SK-N-SH (cell line): ENCODE measurements around the gene LDB1. TPM values are rescaled to one million over a fixed set of nuclear protein-coding genes. Genes with fewer than 3 reads are reported as not detected.

ENCODE experiments used
- CTCF ChIA-PET: fragments of 300-600, 350-600 bp; formaldehyde crosslinking; extraction: SDS; loops from one replicate; lab custom pipeline; 2021; lab: Yijun Ruan, JAX
- POLR2A ChIA-PET: fragments of 350-600 bp; sonication (Branson Sonifier 250); formaldehyde crosslinking; extraction: SDS; loops from one replicate; lab custom pipeline; 2020; ENCODE audit warnings: antibody characterized with exemption, inconsistent platforms; lab: Yijun Ruan, JAX
- DNase-seq: peaks from one replicate; pipeline ENCODE4 v3.0.0; 2012
- H2AFZ ChIP-seq: fragments of 200-600 bp; sonication (generic); 2 replicates; pipeline ENCODE4 v1.8.1; 2016; ENCODE audit warnings: antibody characterized with exemption, mild to moderate bottlenecking, low read depth
- H3F3A ChIP-seq: fragments of 200-600 bp; sonication (generic); replicated peaks from 2 replicates; pipeline ENCODE3; 2016; ENCODE audit warnings: antibody characterized with exemption, mild to moderate bottlenecking; ENCODE audit not compliant: insufficient read depth
- H3K27ac ChIP-seq, 2 experiments: fragments of 200-500 bp in 1 of 2; fragments of 200-600 bp in 1 of 2; sonication (Bioruptor generic) in 1 of 2; sonication (generic), shearing (Covaris generic) in 1 of 2; 2 replicates each; pipeline versions ENCODE4 v1.5.1 to v1.6.1; 2014 to 2016; ENCODE audit warnings: low read depth in 2 of 2, inconsistent platforms in 1 of 2, low read length in 1 of 2, mild to moderate bottlenecking in 1 of 2, mixed read lengths in 1 of 2
- H3K27me3 ChIP-seq: fragments of 200-600 bp; sonication (generic), shearing (Covaris generic); 2 replicates; pipeline ENCODE4 v1.6.1; 2016; ENCODE audit warnings: mixed run types; ENCODE audit not compliant: insufficient read depth
- H3K36me3 ChIP-seq, 2 experiments: fragments of 200-500 bp in 1 of 2; fragments of 200-600 bp in 1 of 2; sonication (Bioruptor generic) in 1 of 2; sonication (generic) in 1 of 2; replicated peaks in 1 of 2; 2 replicates each; pipeline versions ENCODE3 to v1.5.1; 2014 to 2016; ENCODE audit warnings: low read length in 1 of 2, mild to moderate bottlenecking in 1 of 2; ENCODE audit not compliant: insufficient read depth in 2 of 2, control insufficient read depth in 1 of 2
- H3K4me1 ChIP-seq, 2 experiments: fragments of 200-500 bp in 1 of 2; fragments of 200-600 bp in 1 of 2; sonication (Bioruptor generic) in 1 of 2; sonication (generic), shearing (Covaris generic) in 1 of 2; 2 replicates each; pipeline versions ENCODE4 v1.5.1 to v1.6.1; 2014 to 2016; ENCODE audit warnings: low read depth in 1 of 2, low read length in 1 of 2, mixed run types in 1 of 2; ENCODE audit not compliant: insufficient read depth in 2 of 2, control insufficient read depth in 1 of 2
- H3K4me2 ChIP-seq: fragments of 200-600 bp; sonication (generic), shearing (Covaris generic); 2 replicates; pipeline ENCODE4 v1.6.1; 2017; ENCODE audit warnings: mixed run types
- H3K4me3 ChIP-seq, 2 experiments: fragments of 200-500 bp in 1 of 2; fragments of 200-600 bp in 1 of 2; sonication (Bioruptor generic) in 1 of 2; sonication (generic), shearing (Covaris generic) in 1 of 2; 2 replicates each; pipeline versions ENCODE4 v1.5.1 to v1.8.1; 2014 to 2016; ENCODE audit warnings: low read depth in 2 of 2, inconsistent platforms in 1 of 2, low read length in 1 of 2, mild to moderate bottlenecking in 1 of 2, mixed read lengths in 1 of 2, moderate library complexity in 1 of 2
- H3K79me2 ChIP-seq: fragments of 200-600 bp; sonication (generic); 2 replicates; pipeline ENCODE4 v1.8.1; 2017; ENCODE audit warnings: mild to moderate bottlenecking; ENCODE audit not compliant: insufficient read depth
- H3K9ac ChIP-seq: fragments of 200-600 bp; sonication (generic); 2 replicates; pipeline ENCODE4 v1.6.1; 2017; ENCODE audit warnings: mixed run types
- H3K9me2 ChIP-seq: fragments of 200-600 bp; sonication (generic); 2 replicates; pipeline ENCODE4 v1.6.1; 2017; ENCODE audit warnings: mixed run types
- H3K9me3 ChIP-seq: fragments of 200-600 bp; sonication (generic); 2 replicates; pipeline ENCODE4 v1.6.1; 2017; ENCODE audit warnings: mixed run types, mild to moderate bottlenecking, moderate library complexity
- H4K20me1 ChIP-seq: fragments of 200-600 bp; sonication (generic); 2 replicates; pipeline ENCODE4 v1.6.1; 2017; ENCODE audit warnings: mild to moderate bottlenecking, mixed run types; ENCODE audit not compliant: insufficient read depth
- FOSL2 ChIP-seq: IDR thresholded peaks from 2 replicates; pipeline ENCODE4 v1.4.0; 2012; ENCODE audit warnings: low read depth, mild to moderate bottlenecking, moderate library complexity, borderline replicate concordance
- JUND ChIP-seq: IDR thresholded peaks from 2 replicates; pipeline ENCODE4 v1.4.0; 2012
- MAX ChIP-seq: IDR thresholded peaks from 2 replicates; pipeline ENCODE4 v1.4.0; 2012; ENCODE audit warnings: low read depth
- REST ChIP-seq: IDR thresholded peaks from 2 replicates; pipeline ENCODE4 v1.6.1; 2012; ENCODE audit warnings: mild to moderate bottlenecking, low read depth, low read length, moderate library complexity
- RFX5 ChIP-seq: IDR thresholded peaks from 2 replicates; pipeline ENCODE4 v1.6.1; 2012; ENCODE audit warnings: mild to moderate bottlenecking, improper control_type of control experiment, low read length
- WGBS: methylation state at CpG from one replicate; pipeline ENCODE4 v1.1.6; 2017; ENCODE audit warnings: low lambda C conversion rate; 5-methylcytosine and 5-hydroxymethylcytosine counted together
- polyA plus RNA-seq, 3 experiments: library from polyadenylated mRNA; depleted of rRNA; stranded (reverse); fragments of >200 nt; gene quantifications; 2 replicates each; pipeline ENCODE4 v1.2.3, GENCODE V29; 2012

The LDB1 gene
- polyA plus RNA-seq, 1 of the 3 experiments (the other 2 are of a cell fraction): 85.9 TPM

GRCh38 chr10:102132193-102132562 is 12.0 kb upstream of the LDB1 start:
- Histone ChIP-seq H3K36me3 (peaks cover 4 to 5% of the 10 kb centered on the region in 2 experiments), H3K9ac (no peak overlapping the region), H3K4me1 (peaks cover 13 to 18% of the 10 kb centered on the region in 2 experiments; a peak in 2 of 4 replicates), H3K9me2 (no peaks in the 10 kb centered on the region), H3F3A (peaks cover 18% of the 10 kb centered on the region), H3K79me2 (peaks cover 44% of the 10 kb centered on the region), H3K9me3 (no peaks in the 10 kb centered on the region), H3K27ac (peak overlapping the region; percentile 7 to 46; a peak in 3 of 4 replicates), H3K4me2 (peak overlapping the region; percentile 69), H2AFZ (peak overlapping the region; percentile 83; the same call in 1 of the 2 replicates), H3K27me3 (no peaks in the 10 kb centered on the region), H3K4me3 (peak overlapping the region; percentile 90 to 99), H4K20me1 (peaks cover 33% of the 10 kb centered on the region)
- no peak for DNase-seq
- CTCF ChIA-PET: interaction anchor here (0.5 to 2.5 kb wide), 16 partner anchors 9 to 220 kb away, joined by 3 to 39 read pairs (median 3); partner anchors contain the start of gene GBF1
- TF ChIP-seq MAX (no peak), RFX5 (no peak)
- 40% methylated on average over 8 of the region's 8 CpGs for WGBS
- POLR2A ChIA-PET: interaction anchor here (0.6 to 1.0 kb wide), 2 partner anchors 76 to 219 kb away, joined by 3 to 4 read pairs; partner anchors contain the start of gene ARMH3

DNA sequence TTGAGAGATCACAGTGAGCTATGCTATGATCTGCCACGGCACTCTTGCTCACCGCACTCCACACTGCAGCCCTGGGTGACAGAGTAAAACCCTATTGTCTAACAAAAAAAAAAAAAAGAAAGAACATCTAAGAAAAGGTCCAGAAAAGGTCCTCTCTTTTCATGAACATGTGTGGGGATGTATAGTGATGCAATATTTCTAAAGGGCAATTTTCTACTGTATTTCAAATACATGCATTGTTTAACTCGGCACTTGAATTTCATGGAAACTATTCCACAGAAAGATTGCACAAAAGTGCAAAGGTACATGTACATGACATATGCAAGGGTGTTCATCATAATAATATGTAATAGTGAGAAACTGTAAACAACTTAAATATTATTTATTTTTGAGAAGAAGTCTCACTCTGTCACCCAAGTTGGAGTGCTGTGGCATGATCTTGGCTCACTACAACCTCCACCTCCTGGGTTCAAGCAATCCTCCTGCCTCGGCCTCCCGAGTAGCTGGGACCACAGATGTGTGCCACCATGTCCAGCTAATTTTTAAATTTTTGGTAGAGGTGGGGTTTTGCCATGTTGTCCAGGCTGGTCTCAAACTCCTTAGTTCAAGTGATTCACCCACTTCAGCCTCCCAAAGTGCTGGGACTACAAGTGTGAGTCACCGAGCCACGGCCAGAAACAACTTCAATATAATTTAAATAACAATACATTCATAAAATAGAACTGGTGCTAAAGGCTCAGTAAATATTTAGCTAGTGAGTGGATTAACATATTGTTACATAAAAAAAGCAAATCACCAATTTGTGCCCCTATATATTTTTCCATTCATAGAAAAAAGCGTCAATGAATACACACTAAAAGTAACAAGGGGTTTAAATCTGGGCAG is 11.4 kb upstream of the LDB1 start:
- H3F3A ChIP-seq: peaks cover 18% of the 10 kb centered on the region
- ChIA-PET POLR2A (interaction anchor here (0.6 kb wide), 1 partner anchor 75 kb away, joined by 4 read pairs; the partner anchor contains the start of gene ARMH3), CTCF (interaction anchor here (0.5 to 2.5 kb wide), 14 partner anchors 9 to 216 kb away, joined by 3 to 39 read pairs (median 3); partner anchors contain the start of gene GBF1)
- no peaks in the 10 kb centered on the region for H3K9me2 ChIP-seq
- peak overlapping the region; percentile 83; the same call in 1 of the 2 replicates for H2AFZ ChIP-seq
- H4K20me1 ChIP-seq: peaks cover 27% of the 10 kb centered on the region
- H3K4me1 ChIP-seq: peaks cover 13 to 18% of the 10 kb centered on the region in 2 experiments; a peak in 2 of 4 replicates
- H3K27me3 ChIP-seq: no peaks in the 10 kb centered on the region
- peaks cover 4 to 5% of the 10 kb centered on the region in 2 experiments for H3K36me3 ChIP-seq
- H3K9me3 ChIP-seq: no peaks in the 10 kb centered on the region
- no peak overlapping the region for H3K9ac ChIP-seq
- TF ChIP-seq JUND: peak; percentile 23; the same call in 1 of the 2 replicates
- TF ChIP-seq REST: no peak
- TF ChIP-seq FOSL2: peak; percentile 30; the same call in 1 of the 2 replicates
- peak overlapping the region in 1 of 2 experiments; percentile 46; a peak in 2 of 4 replicates for H3K27ac ChIP-seq
- no peak overlapping the region for H3K4me2 ChIP-seq
- DNase-seq: no peak
- WGBS: 70% methylated on average over 8 of the region's 8 CpGs
- 0 out of 4 replicates have a peak overlapping the region, but pooled peaks of 1 of the 2 experiments have one; percentile 99 for H3K4me3 ChIP-seq
- H3K79me2 ChIP-seq: peaks cover 37% of the 10 kb centered on the region
